Mesenchymal stem cell (in vitro differentiated cells and primary cell): ENCODE measurements around the gene MST1.
A peak's percentile ranks its signal among the peaks of the same experiment; 100 is the strongest.
"Not testable (repeated sequence)": the region's sequence is repeated elsewhere in the genome, so short reads cannot be mapped to it uniquely, and the experiment has no call there.

ENCODE experiments used
- DNase-seq: peaks from one replicate; pipeline ENCODE4 v3.0.0-alpha.2; 2013
- H2AFZ ChIP-seq: one replicate; pipeline ENCODE4 v1.6.1; 2013; ENCODE audit warnings: low read depth, mild to moderate bottlenecking, control low read depth, inconsistent platforms, low read length, moderate library complexity
- H2AK5ac ChIP-seq: 2 replicates; pipeline ENCODE4 v1.6.1; 2013; ENCODE audit warnings: low read length, moderate library complexity, mild to moderate bottlenecking, inconsistent platforms; ENCODE audit not compliant: severe bottlenecking
- H2BK120ac ChIP-seq: one replicate; pipeline ENCODE4 v1.6.1; 2013; ENCODE audit warnings: low read depth, mild to moderate bottlenecking, inconsistent platforms, low read length, moderate library complexity
- H2BK12ac ChIP-seq, 2 experiments: one replicate each; pipeline ENCODE4 v1.6.1; 2013; ENCODE audit warnings: inconsistent platforms in 2 of 2, low read length in 2 of 2, mild to moderate bottlenecking in 2 of 2, moderate library complexity in 2 of 2, control low read depth in 1 of 2
- H2BK15ac ChIP-seq: one replicate; pipeline ENCODE4 v1.6.1; 2013; ENCODE audit warnings: mild to moderate bottlenecking, low read depth, inconsistent platforms; ENCODE audit not compliant: poor library complexity, severe bottlenecking
- H2BK5ac ChIP-seq: 2 replicates; pipeline ENCODE4 v1.6.1; 2013; ENCODE audit warnings: low read depth, mild to moderate bottlenecking, low read length, control low read depth, inconsistent platforms; ENCODE audit not compliant: poor library complexity, severe bottlenecking
- H3K14ac ChIP-seq, 2 experiments: one replicate each; pipeline ENCODE4 v1.6.1; 2013; ENCODE audit warnings: inconsistent platforms in 2 of 2, low read length in 2 of 2, control low read depth in 1 of 2, mild to moderate bottlenecking in 1 of 2, moderate library complexity in 1 of 2
- H3K18ac ChIP-seq, 2 experiments: one replicate each; pipeline ENCODE4 v1.6.1; 2013; ENCODE audit warnings: inconsistent platforms in 2 of 2, low read length in 2 of 2, control low read depth in 1 of 2, low read depth in 1 of 2, mild to moderate bottlenecking in 1 of 2
- H3K23ac ChIP-seq, 2 experiments: one replicate each; pipeline ENCODE4 v1.6.1; 2013; ENCODE audit warnings: inconsistent platforms in 2 of 2, low read length in 2 of 2, mild to moderate bottlenecking in 2 of 2, moderate library complexity in 2 of 2, control low read depth in 1 of 2
- H3K27ac ChIP-seq: 2 replicates; pipeline ENCODE4 v1.5.1; 2013; ENCODE audit warnings: mild to moderate bottlenecking, moderate library complexity, low read length, control low read depth, inconsistent platforms; ENCODE audit not compliant: poor library complexity, severe bottlenecking
- H3K27me3 ChIP-seq, 2 experiments: 2 replicates each; pipeline versions ENCODE4 v1.6.1 to v1.7.0; 2013; ENCODE audit warnings: low read length in 2 of 2, mild to moderate bottlenecking in 2 of 2, moderate library complexity in 2 of 2, control low read depth in 1 of 2, inconsistent platforms in 1 of 2; ENCODE audit not compliant: control insufficient read depth in 1 of 2, insufficient read depth in 1 of 2
- H3K36me3 ChIP-seq, 2 experiments: 2 replicates each; pipeline versions ENCODE4 v1.6.1 to v1.7.0; 2013; ENCODE audit warnings: low read length in 2 of 2, control low read depth in 1 of 2, inconsistent platforms in 1 of 2, low read depth in 1 of 2, mild to moderate bottlenecking in 1 of 2; ENCODE audit not compliant: insufficient read depth in 2 of 2, control insufficient read depth in 1 of 2
- H3K4ac ChIP-seq, 2 experiments: one replicate each; pipeline ENCODE4 v1.6.1; 2013; ENCODE audit warnings: inconsistent platforms in 2 of 2, low read length in 2 of 2, mild to moderate bottlenecking in 2 of 2, moderate library complexity in 2 of 2, control low read depth in 1 of 2, low read depth in 1 of 2
- H3K4me1 ChIP-seq: 2 replicates; pipeline ENCODE4 v1.6.1; 2013; ENCODE audit warnings: low read depth, low read length, control low read depth; ENCODE audit not compliant: control insufficient read depth, insufficient read depth
- H3K4me2 ChIP-seq: 2 replicates; pipeline ENCODE4 v1.6.1; 2013; ENCODE audit warnings: low read length, mild to moderate bottlenecking, inconsistent platforms; ENCODE audit not compliant: poor library complexity, severe bottlenecking
- H3K4me3 ChIP-seq, 2 experiments: 2 replicates each; pipeline versions ENCODE4 v1.5.1 to v1.7.0; 2013; ENCODE audit warnings: low read length in 2 of 2, mild to moderate bottlenecking in 2 of 2, control low read depth in 1 of 2, low read depth in 1 of 2; ENCODE audit not compliant: insufficient read depth in 1 of 2
- H3K79me1 ChIP-seq: replicated peaks from 2 replicates; pipeline ENCODE4 v1.6.1; 2013; ENCODE audit warnings: mild to moderate bottlenecking, control low read depth, low read length, inconsistent platforms; ENCODE audit not compliant: poor library complexity, severe bottlenecking
- H3K9ac ChIP-seq: 2 replicates; pipeline ENCODE4 v1.7.0; 2013; ENCODE audit warnings: mild to moderate bottlenecking, low read length, moderate library complexity
- H3K9me3 ChIP-seq: 2 replicates; pipeline ENCODE4 v1.7.0; 2013; ENCODE audit warnings: mild to moderate bottlenecking, low read length; ENCODE audit not compliant: control insufficient read depth
- H4K8ac ChIP-seq: one replicate; pipeline ENCODE4 v1.6.1; 2013; ENCODE audit warnings: inconsistent platforms, mild to moderate bottlenecking, low read length, moderate library complexity
- H4K91ac ChIP-seq: one replicate; pipeline ENCODE4 v1.6.1; 2013; ENCODE audit warnings: mild to moderate bottlenecking, low read length, inconsistent platforms
- WGBS: methylation state at CpG from one replicate; pipeline ENCODE4 v1.1.7; 2013; ENCODE audit warnings: mixed read lengths; 5-methylcytosine and 5-hydroxymethylcytosine counted together

Gene MST1

DNA sequence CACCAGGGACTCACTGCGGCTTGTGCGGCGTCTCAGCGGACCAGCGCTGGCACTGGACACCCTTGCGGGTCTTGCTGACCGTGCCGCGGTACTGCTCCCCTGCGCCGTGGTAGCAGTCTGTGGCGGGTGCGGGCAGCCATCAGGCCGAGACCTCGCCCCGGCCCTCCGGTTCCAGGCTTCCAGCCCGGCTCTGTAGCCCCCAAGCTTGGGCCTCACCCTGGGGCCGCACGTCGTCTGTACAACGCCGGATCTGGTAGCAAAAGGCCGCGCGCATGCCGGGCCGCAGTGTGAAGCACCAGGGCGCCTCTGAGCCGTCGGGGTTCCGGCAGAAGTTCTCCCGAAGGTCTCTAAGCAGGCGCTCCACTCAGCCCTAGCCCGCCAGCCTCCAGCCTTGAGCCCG, 3.4 kb downstream of the MST1 start:
- not testable (repeated sequence) for H3K9ac ChIP-seq, H3K4ac ChIP-seq, H2BK15ac ChIP-seq, H3K27me3 ChIP-seq, H4K91ac ChIP-seq, H3K9me3 ChIP-seq, H3K18ac ChIP-seq, H3K27ac ChIP-seq, H2BK5ac ChIP-seq, H3K4me2 ChIP-seq, H2AK5ac ChIP-seq, H3K4me3 ChIP-seq, DNase-seq, H2BK120ac ChIP-seq, H2AFZ ChIP-seq, H2BK12ac ChIP-seq, H4K8ac ChIP-seq, H3K23ac ChIP-seq, H3K14ac ChIP-seq
- Histone ChIP-seq H3K36me3 (peaks cover 36 to 40% of the 10 kb centered on the region in 2 experiments), H3K4me1 (peaks cover 36% of the 10 kb centered on the region), H3K79me1 (peaks cover 12% of the 10 kb centered on the region)
- 40% methylated on average over 30 of the region's 36 CpGs for WGBS

DNA sequence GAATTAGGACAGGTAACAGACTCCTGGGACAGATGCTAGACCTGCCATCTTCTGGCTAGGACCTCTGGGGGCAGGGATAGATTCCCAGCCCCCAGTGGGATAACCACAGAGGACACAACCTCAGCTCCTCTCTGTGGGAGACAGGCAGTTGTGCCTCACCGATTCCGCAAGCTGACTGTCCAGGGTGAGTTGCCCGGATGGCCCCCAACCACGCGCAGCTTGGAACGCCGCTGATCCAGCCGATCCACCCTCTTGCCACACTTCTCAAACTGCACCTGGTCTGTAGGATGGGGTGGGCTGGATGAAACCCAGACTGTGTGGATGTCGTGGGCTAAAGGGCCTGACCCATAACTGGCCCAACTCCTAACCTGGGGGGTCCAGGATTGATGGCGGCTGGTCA, 4.2 kb downstream of the MST1 start:
- not testable (repeated sequence) for H3K23ac ChIP-seq, H3K4me3 ChIP-seq, H3K27ac ChIP-seq, DNase-seq, H2BK120ac ChIP-seq, H3K9ac ChIP-seq, H2AK5ac ChIP-seq, H4K8ac ChIP-seq, H3K27me3 ChIP-seq, H2AFZ ChIP-seq, H2BK5ac ChIP-seq, H2BK15ac ChIP-seq, H3K14ac ChIP-seq, H3K4ac ChIP-seq, H2BK12ac ChIP-seq, H3K18ac ChIP-seq, H4K91ac ChIP-seq, H3K4me2 ChIP-seq, H3K9me3 ChIP-seq
- 100% methylated on average over 2 of the region's 10 CpGs for WGBS
- Histone ChIP-seq H3K4me1 (peaks cover 31% of the 10 kb centered on the region), H3K36me3 (peaks cover 44 to 48% of the 10 kb centered on the region in 2 experiments), H3K79me1 (peaks cover 12% of the 10 kb centered on the region)

DNA sequence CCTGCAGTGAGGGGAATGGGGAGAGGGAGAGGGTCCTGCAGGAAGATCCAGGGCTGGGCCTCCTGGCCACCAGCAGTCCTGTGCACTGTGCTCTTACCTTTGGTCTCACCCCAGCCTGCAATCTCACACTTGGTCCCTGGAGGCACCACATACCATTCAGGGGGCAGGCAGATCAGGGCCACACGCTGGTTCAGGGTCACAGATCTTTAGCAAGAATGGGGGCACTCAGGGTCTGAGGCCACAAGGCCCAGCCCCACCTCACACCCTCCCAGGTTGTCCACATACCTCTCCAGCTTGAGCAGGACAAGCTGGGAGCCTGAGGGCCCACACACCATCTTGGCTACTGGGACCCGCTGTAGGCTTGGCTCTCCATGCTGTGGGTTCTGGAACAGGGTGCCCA, 4.8 kb downstream of the MST1 start:
- WGBS: 100% methylated on average over 2 of the region's 2 CpGs

DNA sequence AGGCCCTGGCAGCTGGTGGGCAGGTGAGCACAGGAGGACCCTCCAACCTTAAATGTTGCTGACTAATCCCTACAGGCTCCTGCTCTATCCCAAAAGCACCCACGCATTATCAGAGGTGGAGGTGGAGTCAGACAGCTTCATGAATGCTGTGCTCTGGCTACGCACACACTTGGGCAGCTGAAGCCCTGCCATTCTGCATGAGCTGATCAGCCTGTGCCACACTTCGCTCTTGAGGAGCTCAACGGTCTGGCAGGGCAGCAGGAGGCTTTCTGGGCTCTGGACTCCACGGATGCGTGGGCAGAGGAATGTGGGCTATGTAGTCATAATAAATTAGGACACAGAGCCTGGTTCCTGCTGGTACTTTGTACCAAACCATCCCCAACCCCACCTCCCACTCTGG, 6.1 kb downstream of the MST1 start:
- H3K18ac ChIP-seq: no peak overlapping the region
- H3K9me3 ChIP-seq: no peaks in the 10 kb centered on the region
- H3K9ac ChIP-seq: no peak overlapping the region
- no peak overlapping the region for H4K8ac ChIP-seq
- no peak overlapping the region for H3K4me2 ChIP-seq
- no peak overlapping the region for H3K14ac ChIP-seq
- DNase-seq: no peak
- peaks cover 19% of the 10 kb centered on the region for H3K79me1 ChIP-seq
- H2AFZ ChIP-seq: no peak overlapping the region
- no peak overlapping the region for H3K23ac ChIP-seq
- no peak overlapping the region for H3K4me3 ChIP-seq
- H3K4me1 ChIP-seq: peaks cover 28% of the 10 kb centered on the region
- H2BK15ac ChIP-seq: no peak overlapping the region
- peak overlapping the region; percentile 91 for H3K27ac ChIP-seq
- 100% methylated on average over 3 of the region's 6 CpGs for WGBS
- no peak overlapping the region for H4K91ac ChIP-seq
- H3K4ac ChIP-seq: no peak overlapping the region
- H3K36me3 ChIP-seq: peaks cover 63 to 67% of the 10 kb centered on the region in 2 experiments
- no peak overlapping the region for H2BK5ac ChIP-seq
- no peak overlapping the region for H2AK5ac ChIP-seq
- no peak overlapping the region for H2BK120ac ChIP-seq
- no peak overlapping the region for H2BK12ac ChIP-seq
- no peaks in the 10 kb centered on the region for H3K27me3 ChIP-seq

More for the DNA sequence above, 4.8 kb downstream of the MST1 start:
- H3K27ac ChIP-seq, H2BK15ac ChIP-seq, H3K23ac ChIP-seq, H2BK120ac ChIP-seq, H3K79me1 ChIP-seq, H4K91ac ChIP-seq, H2AFZ ChIP-seq, H3K18ac ChIP-seq, H4K8ac ChIP-seq, H3K9me3 ChIP-seq, H2BK5ac ChIP-seq, DNase-seq, H3K14ac ChIP-seq, H3K4ac ChIP-seq, H3K9ac ChIP-seq, H3K4me2 ChIP-seq, H2AK5ac ChIP-seq, H2BK12ac ChIP-seq, H3K4me3 ChIP-seq, H3K27me3 ChIP-seq: not testable (repeated sequence)
- H3K36me3 ChIP-seq: peaks cover 50 to 54% of the 10 kb centered on the region in 2 experiments
- peaks cover 31% of the 10 kb centered on the region for H3K4me1 ChIP-seq
